Head of caudate nucleus (tissue), 42 donors: ENCODE measurements around the gene CSMD2.
A peak's percentile ranks its signal among the peaks of the same experiment; 100 is the strongest.

Experiments
- DNase-seq, 42 donors: peaks; one replicate each; pipeline versions ENCODE4 v3.0.0 to v3.0.0-alpha.2; 2020 to 2021; ENCODE audit warnings: mixed read lengths in 7 of 42
- intact Hi-C: fragments of 100-400 bp; cut with DNase I; formaldehyde crosslinking; loops from one replicate; pipeline ENCODE4 v1.15.0; 2022

The CSMD2 gene

GRCh38 chr1:34073028-34073695 lies 91.9 kb downstream of the CSMD2 start:
- peak in 1 of 42 donors; percentile 25 for DNase-seq
- intact Hi-C loops: no loop called here

- intact Hi-C loops: no loop called here
- DNase-seq: peak in 14 of 42 donors; percentile 10 to 71 (median 42)
Measured at GRCh38 chr1:34070201-34070836, 94.7 kb downstream of the CSMD2 start.

GRCh38 chr1:34066981-34067603 lies 97.9 kb downstream of the CSMD2 start:
- intact Hi-C loops: no loop called here
- peak in 13 of 42 donors; percentile 24 to 70 (median 42) for DNase-seq

- intact Hi-C loops: no loop called here
- no peak for DNase-seq
Measured at GRCh38 chr1:34066166-34066565, 98.9 kb downstream of the CSMD2 start.

GRCh38 chr1:34065498-34065897 lies 99.5 kb downstream of the CSMD2 start:
- no peak for DNase-seq
- intact Hi-C loops: no loop called here

- DNase-seq: peak in 37 of 42 donors; percentile 15 to 78 (median 45)
- intact Hi-C loops: no loop called here
Measured at GRCh38 chr1:34060901-34061415, 104.1 kb downstream of the CSMD2 start.

- intact Hi-C loops: no loop called here
- peak in 40 of 42 donors; percentile 19 to 86 (median 62) for DNase-seq
Measured at GRCh38 chr1:34060187-34060730, 104.8 kb downstream of the CSMD2 start.

GRCh38 chr1:34057347-34058130 lies 107.5 kb downstream of the CSMD2 start:
- peak in 2 of 42 donors; percentile 42 to 47 for DNase-seq
- intact Hi-C loops: no loop called here

- no peak for DNase-seq
- intact Hi-C loops: no loop called here
Measured at GRCh38 chr1:34055818-34056217, 109.2 kb downstream of the CSMD2 start.

- no peak for DNase-seq
- intact Hi-C loops: no loop called here
Measured at GRCh38 chr1:34054920-34055319, 110.1 kb downstream of the CSMD2 start.

GRCh38 chr1:34053660-34054059 lies 111.4 kb downstream of the CSMD2 start:
- intact Hi-C loops: no loop called here
- DNase-seq: no peak

GRCh38 chr1:34052565-34052964 lies 112.5 kb downstream of the CSMD2 start:
- intact Hi-C loops: no loop called here
- DNase-seq: peak in 24 of 42 donors; percentile 13 to 75 (median 46)

GRCh38 chr1:34050709-34051485 lies 114.1 kb downstream of the CSMD2 start:
- intact Hi-C loops: no loop called here
- peak in 24 of 42 donors; percentile 27 to 84 (median 61) for DNase-seq

GRCh38 chr1:34049994-34050393 lies 115.0 kb downstream of the CSMD2 start:
- intact Hi-C loops: no loop called here

GRCh38 chr1:34049477-34049876 lies 115.6 kb downstream of the CSMD2 start:
- intact Hi-C loops: no loop called here
- no peak for DNase-seq

More at GRCh38 chr1:34049994-34050393, 115.0 kb downstream of the CSMD2 start:
- no peak for DNase-seq

GRCh38 chr1:34037856-34038255 lies 127.2 kb downstream of the CSMD2 start:
- intact Hi-C loops: no loop called here

GRCh38 chr1:34037109-34037508 lies 127.9 kb downstream of the CSMD2 start:
- intact Hi-C loops: no loop called here
- no peak for DNase-seq

More at GRCh38 chr1:34037856-34038255, 127.2 kb downstream of the CSMD2 start:
- no peak for DNase-seq

GRCh38 chr1:34034036-34034435 lies 131.0 kb downstream of the CSMD2 start:
- intact Hi-C loops: no loop called here
- DNase-seq: no peak
